HG03064 (cell line): ENCODE measurements around the gene FMN1.

Experiments used
- ATAC-seq: cut with Tn5 transposase; IDR thresholded peaks from one replicate; pipeline ENCODE4 v1.9.1; 2021; ENCODE audit warnings: low read depth; ENCODE audit not compliant: unreplicated experiment

Gene FMN1

DNA sequence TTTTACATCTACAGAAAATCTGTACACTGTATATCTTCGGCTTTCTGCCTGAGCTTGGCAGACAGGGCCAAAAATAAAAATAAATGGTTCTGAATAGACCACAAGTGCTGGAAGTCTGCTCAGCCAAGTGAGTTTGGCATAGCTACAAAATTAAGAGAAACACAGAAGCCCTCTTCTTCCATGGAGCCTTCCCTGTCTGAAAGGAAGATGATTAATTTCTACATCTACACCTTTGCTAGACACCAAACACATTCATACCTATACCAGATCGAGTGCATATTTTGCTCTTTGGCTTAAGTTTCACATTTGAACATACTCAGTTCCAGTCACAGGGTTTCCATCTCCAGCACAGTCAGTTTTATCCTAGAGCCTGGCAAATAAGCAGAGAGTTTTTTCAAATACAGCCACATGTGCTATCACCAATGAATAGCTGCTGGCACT is 252.1 kb downstream of the FMN1 start:
- no peak for ATAC-seq

DNA sequence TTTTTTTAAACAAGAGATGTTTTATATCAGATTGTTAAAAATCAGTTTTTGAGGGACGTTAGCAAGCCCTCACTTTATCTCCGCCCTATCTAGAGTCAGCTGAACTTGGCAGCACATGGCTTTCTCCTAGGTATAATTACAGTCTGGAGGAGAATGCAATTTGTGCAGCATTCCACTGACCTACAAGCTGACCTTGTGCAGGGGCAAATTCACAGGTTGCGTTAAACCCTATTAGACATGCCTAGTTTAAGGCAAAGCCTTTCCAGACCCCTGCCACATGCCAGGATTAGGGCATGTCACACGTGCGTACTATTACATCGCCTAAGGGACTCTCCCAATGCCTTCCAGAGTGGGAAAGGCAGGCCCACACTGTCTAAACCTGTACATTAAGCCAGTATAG is 252.7 kb downstream of the FMN1 start:
- ATAC-seq: no peak

DNA sequence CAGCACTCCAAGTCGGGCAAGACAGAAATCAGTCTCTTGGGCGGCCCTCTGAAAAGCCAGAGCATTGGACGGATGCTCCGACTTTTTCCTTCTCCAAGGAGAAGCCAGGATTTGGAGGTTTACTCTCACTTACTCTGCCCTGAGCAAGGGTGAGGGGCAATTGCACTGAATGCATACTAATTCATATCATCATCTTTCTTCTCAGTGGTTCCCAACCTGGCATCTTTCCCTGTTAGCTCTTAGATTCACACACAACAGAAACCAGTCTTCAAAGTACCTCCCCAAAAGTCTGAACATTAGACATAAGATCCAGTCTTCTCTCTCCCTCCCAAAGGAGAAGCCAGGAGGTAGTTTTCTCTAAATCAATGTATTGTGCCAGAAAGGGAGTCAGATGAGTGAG is 257.5 kb downstream of the FMN1 start:
- ATAC-seq: no peak

DNA sequence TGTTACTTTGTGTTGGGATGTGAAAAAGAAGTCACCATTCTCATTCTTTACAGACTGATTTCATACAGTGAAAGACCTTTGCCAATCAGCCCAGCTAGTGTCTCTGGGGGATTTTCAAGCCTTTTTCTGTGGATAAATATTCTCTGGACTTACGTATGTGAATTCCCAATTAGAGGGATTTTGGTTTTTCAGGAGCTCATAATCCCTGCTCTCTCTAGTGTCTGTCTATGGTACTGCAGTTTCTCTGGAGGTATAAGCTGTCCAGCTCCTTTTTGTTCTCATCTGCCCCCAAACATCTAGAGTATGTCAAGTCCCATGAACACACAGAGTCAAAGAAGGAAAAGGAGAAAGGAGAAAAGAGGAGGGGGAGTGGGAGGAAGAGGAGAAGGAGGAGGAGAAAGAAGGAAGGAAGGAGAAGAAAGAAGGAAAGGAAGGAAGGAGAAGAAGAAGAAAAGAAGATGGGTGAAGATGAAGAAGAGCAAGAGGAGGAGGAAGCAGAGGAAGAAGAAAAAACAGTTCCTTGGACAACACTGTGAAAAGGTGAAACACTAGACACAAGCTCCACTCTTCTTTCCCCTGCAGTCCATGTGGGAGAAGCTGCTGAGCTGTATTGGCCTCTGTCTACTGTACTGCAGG is 258.1 kb downstream of the FMN1 start:
- no peak for ATAC-seq

DNA sequence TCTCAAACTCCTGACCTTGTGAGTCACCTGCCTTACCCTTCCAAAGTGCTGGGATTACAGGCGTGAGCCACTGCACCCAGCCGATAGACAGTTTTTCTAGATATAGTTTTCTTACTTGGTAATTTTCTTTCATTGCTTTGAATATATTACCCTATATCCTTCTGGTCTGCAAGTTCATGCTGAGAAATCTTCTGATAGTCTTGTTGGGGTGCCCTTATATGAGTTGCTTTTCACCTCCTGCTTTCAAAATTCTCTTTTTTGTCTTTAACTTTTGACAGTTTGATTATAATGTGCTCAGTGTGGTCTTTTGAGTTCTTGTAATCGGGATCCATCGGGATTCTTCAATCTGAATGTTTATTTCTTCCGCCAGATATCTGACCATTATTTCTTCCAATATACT is 259.4 kb downstream of the FMN1 start:
- no peak for ATAC-seq

DNA sequence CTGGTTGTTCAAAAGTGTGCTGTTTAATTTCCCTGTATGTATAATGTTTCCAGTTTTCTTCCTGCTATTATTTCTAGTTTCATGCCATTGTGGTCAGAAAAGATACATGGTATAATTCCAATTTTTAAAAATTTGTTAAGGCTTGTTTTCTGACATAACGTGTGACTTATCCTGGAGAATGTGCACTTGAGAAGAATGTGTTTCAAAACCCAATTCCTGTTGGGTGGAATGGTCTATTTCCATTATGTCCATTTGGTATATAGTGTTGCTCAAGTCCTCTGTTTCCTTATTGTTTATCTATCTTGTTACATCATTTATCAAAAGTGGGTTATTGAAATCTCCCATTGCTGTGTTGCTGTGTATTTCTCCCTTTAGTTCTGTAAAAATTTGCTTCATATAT is 261.3 kb downstream of the FMN1 start:
- ATAC-seq: no peak

DNA sequence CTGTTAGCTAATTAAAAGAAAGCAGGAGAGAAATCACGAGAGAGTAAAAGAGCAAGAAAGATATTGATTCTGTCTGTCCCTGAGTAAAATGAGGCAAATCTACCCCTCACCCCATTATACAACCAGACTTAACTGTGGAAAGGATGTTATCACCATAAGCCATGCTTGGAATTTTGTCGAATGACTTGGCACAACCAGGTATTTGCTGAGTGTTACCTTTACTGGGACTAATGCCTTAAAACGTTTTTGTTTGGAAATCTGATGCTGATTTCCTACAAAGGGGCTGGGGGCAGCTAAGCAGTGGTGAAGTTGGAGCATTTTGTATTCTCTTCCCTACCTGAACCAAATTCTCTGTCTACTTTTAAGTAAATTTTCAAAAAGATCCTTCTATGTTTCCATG is 265.6 kb downstream of the FMN1 start:
- no peak for ATAC-seq

DNA sequence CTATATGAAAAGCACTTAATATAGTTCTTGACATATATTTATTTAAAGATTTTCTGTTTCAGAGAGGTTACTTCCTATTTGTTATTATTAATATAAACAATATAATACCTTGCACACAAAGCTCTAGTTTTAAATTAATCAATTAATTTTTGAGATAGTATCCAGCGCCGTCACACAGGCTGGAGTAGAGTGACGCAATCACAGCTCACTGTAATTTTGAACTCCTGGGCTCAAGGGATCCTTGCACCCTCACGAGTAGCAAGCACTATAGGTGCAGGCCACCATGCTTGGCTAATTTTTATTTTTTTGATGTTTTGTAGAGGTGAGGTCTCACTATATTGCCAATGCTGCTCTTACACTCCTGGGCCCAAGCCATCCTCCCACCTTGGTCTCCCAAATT is 267.4 kb downstream of the FMN1 start:
- ATAC-seq: no peak

DNA sequence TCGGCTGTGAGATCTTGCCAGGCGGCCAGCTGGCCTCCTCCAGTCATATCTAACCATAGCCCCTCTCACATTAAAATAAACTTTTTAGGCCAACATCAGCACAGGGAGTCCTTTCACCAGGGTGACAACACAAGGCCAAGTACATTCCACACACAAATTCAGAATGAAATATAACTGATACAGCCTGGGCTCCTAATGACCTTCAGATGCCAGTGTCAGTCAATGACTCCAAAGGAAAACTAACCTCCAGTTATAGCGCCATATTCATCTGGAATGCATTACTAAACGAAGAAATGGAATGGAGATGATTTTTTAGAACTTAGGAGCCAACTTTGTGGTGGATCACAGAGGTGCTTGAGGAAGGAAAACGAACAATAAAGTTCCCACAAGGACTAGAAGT is 271.3 kb downstream of the FMN1 start:
- no peak for ATAC-seq

DNA sequence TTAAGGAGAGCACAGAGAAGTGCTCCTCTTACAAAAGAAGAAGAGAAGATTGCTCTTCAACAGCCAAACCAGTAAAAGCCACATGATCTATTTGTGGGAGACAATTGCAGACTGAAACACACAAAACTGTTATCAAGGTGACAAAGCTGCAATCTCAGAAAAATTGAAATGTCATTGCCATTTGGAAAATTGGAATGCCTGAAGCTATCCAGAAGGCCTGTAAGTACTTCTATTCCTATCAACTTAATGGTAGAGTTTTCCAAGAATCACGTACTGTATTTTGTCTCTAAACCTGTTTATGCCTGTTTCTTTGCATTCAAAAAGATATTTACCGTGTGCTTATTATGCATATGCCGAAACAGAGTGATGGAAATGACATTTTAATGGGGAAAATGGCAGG is 272.0 kb downstream of the FMN1 start:
- no peak for ATAC-seq

DNA sequence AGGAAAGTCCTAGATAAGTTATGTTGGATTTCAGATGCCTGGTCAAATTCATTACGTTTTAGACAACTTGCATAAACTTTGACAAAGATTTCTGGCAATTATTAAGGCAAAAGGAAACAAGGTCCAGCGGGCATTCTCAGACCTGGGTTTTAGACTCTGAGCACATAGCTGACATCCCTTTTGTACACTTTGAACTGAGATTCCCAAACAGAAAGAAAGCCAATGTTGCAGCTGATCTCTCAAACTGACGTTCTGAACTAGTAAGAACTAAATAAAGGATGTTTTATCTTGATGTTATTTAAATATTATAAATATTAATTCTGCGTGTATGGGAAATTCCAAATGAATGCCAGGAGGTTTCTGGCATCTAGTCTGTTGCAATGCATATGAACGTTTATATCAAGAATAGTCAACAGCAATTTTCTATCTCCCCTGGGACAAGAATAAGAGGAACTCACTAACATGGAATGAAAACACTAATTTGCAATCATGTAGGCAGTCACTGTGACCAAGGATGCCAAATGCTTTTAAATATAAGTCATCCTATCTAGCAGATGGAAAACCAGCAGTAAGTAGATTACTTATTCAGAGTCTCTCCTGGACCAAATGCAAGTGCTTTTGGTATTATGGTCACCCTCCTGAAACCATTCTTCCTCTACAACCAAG is 274.6 kb downstream of the FMN1 start:
- ATAC-seq: no peak

DNA sequence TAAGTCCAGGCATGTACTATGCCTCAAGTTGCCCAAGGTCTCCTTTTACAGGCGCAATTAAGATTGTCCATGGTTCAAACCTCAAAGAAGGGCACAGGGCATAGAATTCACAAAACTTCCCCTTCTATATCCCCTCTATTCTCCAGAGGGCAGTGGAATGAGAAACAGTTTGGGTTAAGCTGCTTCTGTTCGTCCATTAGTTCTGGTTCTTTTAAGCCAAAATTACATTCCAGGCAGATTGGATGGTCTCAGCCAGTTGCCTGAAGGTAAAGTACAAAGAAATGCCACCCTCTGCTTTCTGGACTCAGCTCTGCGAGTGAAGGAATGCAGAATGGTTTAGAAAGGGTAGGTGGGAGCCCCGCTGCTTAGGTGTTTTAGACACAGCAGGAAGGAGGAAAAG is 276.0 kb downstream of the FMN1 start:
- no peak for ATAC-seq

DNA sequence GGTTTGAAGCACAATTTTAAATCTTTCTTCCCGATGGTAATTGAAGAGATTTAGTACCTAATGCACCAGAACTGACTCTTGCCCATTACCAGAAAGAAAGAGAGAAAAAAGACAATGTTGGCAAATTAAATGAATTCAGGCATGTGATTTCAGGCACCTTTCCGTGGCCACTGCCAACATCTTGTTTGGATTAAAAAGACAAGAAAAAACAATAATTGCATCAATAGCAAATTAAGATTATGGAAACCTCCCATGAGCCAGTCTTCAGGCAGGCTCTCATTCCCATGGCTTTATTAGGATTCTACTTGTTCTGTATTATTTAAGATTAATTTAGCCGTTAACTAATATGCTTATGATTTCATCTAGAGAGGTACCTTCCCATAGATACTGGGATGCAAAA is 283.7 kb downstream of the FMN1 start:
- no peak for ATAC-seq

DNA sequence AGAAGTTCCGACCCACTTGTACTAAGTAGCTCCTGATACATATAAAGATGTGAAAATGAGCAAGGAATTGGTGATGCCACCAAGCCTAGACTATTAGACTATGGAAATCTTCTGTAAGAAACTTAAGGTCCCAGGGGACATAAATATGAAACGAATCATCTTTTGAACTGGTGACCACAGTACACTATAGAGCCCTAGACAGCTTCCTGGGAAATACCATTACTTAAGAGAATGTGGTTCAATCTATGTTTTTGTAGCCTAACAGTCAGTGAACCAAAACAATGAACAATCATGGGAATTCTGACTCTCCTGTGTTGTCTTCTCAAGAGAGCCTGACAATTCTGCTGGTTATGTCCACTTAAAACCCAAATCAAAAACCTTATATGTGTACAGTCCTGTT is 285.1 kb downstream of the FMN1 start:
- no peak for ATAC-seq

DNA sequence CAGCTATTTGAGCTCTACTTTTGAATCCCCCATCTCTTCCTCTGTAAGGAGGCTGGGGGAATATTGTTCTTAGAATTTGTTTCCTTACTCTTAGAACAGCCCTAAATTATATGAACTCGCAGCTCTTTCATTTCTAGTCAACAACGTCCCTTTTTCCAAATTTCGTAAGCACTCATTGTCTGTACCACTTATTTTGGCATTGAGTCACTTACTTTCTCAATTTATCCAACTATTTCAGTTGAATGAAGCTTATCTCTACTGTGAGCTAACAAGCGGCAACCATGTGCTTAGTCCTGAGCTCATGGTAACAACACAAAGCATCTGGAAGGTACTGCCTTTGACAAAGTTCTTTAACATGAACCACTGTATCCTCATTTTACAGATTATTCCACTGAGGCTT is 285.6 kb downstream of the FMN1 start:
- ATAC-seq: peak; percentile 30

DNA sequence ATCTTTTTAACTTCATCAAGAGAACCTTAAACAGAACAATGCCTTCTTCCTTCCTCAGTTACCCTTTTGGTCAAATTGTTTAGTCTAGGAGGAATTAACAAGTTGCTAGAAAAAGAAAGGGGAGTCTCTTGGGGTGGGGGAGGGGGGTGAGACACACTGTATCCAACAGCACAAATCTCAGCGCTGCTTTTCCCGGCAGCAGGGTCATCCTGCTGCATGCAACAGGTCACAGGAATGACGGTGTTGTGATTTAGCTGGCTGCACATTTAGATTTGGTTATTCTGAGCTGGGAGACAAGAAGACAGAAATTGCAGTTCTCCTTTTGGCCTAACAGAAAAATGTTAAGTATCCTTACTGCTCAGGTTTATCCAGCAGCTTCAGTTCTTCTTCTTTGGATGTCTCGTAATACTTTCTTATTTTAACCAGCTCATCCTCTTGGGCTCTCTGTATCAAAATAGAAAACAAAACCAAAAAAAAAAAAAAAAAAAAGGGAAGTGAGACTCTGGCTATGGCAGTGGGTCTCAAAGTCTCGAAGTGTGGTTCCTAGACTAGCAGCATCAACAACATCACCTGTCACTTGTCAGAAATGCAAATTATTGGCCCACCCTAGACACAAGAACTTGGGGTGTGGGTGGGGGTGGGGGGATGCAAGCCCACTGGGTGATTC is 286.2 kb downstream of the FMN1 start:
- ATAC-seq: peak; percentile 86

DNA sequence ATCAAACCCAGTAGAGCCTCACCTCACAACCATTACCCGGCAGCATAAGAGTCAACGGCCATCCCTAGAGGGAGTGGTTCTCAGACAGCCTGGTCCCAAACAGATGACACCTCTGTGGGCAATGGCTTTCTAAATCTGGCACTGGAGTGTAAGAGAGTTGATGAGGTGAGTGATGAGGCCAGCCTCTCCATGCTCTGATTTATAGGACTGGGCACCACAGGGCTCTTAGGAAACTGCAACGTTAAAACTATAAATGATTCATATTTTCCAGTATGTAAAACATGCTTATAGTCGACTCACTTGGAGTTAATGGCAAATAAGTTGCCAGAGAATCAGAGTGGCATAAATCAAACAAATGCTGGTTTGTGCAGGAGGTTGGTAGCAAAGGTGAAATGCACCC is 289.0 kb downstream of the FMN1 start:
- ATAC-seq: no peak

DNA sequence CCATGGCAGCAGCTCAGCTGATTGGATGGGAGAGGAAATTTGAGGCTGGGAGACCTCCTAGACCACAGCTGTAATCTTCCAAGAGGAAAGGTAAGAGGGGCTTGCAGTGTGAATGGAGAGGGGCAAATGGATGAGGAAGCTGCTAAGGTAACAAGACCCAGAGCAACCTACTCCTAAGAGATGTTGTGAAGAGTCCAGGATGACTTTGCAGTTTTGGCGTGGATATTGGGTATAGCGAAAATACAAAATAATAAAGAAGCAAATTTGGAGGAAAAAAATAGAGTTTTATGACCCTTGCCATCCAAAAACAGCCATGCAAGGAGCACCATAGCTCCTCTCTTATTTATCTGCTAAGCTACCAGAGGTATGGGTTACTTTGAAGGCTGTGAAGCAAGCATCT is 290.1 kb downstream of the FMN1 start:
- ATAC-seq: no peak

DNA sequence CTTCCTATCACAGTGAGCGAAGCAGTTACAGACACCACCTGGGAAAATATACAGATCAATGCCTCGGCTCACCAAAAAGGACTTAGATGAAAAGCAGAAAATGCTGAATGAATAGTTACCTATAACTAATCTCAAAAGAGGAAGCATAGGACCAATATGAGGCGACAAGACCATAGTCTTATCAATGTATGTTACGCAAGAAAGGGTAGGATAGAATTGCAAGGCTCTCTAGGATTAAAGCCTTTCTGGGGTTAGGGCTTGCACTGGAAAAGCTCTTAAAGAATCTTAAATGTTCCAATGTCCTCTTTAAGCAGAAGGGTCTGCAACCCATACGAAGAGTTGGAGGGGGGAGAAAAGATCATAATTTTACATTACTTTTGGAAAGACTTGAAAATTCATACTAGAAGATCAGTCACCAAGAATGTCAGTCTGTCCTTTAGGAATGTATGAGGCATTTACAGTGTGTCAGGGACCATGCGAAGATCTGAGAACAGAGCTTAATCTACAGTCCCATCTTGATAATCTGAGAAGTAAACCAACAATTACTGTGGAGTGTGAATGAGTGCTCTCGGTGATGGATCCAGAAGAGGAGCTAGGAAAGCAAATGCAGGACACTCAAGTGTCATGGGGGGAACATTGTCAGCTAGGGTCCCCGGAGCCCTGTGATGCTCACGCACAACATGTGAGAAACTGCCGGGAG is 290.8 kb downstream of the FMN1 start:
- no peak for ATAC-seq

DNA sequence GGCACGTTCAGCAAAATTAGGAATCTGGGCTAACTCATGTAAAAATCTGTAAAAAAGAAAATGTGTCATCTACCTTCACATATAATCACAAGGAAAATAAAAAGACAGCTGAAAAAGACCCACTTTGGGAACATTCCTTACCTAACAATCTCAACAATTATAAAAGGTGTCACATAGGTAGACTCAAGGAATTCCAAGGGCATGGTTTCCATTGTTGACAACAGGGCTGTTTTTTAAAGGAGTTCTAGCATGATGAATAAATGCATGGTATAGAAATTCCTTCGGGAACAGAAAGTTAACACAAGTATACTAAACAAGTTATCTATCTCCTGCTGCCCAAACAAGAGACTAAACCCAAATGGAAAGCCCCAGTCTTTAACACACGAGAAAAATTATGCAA is 292.5 kb downstream of the FMN1 start:
- ATAC-seq: no peak

DNA sequence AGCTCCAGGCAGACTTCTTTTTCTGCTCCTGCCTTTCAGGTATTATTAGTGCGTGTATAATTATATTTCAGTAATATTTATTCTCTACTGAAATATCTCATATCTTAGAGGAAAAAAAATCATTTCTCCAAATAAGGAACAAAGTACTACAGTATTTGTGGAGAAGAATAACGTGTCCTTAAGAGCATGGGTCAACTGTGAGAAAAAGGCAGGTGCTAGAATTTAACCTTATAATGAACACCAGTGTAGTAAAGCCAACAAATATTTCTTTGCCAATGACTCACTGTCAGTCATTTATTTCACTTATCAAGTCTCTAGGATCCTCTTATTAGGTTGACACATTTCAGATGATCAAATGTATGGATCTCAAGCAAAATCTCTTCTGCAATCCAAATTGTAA is 293.3 kb downstream of the FMN1 start:
- no peak for ATAC-seq
